GM12875 (cell line): ENCODE measurements around the gene HSPBP1.

Experiments used
- H3K4me3 ChIP-seq: one replicate; pipeline ENCODE4 v1.5.1; 2011; ENCODE audit warnings: low read depth, low read length, control low read depth
- TF ChIP-seq, protein P1 (sequence below): IDR thresholded peaks from 2 replicates; pipeline ENCODE4 v1.5.1; 2011; ENCODE audit warnings: low read depth, mild to moderate bottlenecking, control low read depth, inconsistent platforms, low read length, moderate library complexity, borderline replicate concordance; ENCODE audit not compliant: insufficient read depth

HSPBP1 gene

DNA sequence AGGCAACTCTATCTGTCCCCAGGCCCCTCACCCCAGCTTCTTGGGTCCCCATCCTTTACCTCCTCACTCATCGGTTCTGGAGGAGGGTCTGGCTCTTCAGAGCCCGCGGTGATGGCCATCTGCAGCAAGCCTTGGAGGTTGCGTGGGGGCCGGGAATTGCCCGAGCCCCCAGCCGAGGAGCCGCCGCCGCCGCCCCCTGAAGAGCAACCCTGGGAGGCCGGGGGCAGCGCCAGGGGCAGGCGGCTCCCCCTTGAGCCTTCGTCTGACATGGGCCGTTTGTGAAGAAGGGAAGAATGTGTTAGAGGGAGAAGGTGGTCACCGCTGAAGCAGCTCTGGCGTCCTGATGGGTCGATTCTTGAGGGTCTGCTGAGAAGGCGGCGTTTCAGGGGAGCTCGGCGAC is 570 bp downstream of the HSPBP1 start:
- TF ChIP-seq, protein P1, sequence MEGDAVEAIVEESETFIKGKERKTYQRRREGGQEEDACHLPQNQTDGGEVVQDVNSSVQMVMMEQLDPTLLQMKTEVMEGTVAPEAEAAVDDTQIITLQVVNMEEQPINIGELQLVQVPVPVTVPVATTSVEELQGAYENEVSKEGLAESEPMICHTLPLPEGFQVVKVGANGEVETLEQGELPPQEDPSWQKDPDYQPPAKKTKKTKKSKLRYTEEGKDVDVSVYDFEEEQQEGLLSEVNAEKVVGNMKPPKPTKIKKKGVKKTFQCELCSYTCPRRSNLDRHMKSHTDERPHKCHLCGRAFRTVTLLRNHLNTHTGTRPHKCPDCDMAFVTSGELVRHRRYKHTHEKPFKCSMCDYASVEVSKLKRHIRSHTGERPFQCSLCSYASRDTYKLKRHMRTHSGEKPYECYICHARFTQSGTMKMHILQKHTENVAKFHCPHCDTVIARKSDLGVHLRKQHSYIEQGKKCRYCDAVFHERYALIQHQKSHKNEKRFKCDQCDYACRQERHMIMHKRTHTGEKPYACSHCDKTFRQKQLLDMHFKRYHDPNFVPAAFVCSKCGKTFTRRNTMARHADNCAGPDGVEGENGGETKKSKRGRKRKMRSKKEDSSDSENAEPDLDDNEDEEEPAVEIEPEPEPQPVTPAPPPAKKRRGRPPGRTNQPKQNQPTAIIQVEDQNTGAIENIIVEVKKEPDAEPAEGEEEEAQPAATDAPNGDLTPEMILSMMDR: no peak
- peak overlapping the region; percentile 58 for H3K4me3 ChIP-seq

DNA sequence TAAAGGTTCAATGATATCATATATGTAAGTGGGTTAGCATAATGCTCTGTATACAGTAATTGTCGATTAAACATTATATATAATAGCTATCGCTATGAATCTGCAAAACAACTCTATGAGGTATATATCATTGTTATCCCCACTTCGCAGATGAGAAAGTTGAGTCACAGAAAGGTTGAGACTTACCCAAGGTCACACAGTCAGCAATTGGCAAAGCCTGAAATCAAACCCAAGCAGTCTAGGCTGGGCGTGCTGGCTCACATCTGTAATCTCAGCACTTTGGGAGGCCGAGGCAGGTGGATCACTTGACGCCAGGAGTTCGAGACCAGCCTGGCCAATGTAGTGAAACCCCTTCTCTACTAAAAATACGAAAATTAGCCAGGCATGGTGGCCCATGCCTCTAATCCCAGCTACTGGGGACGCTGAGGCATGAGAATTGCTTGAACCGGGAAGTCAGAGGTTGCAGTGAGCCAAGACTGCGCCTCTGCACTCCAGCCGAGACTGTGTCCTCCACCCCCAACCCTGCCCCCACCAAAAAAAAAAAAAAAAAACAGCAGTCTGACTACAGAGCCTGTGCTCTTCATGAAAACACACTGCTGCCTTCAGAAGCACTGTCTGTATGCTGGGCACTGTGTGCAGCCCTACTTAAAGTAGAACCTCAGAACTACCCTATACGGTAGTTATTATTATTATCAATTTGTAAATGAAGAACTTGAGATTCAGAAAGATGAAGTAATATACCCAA is 1.3 kb downstream of the HSPBP1 start:
- H3K4me3 ChIP-seq: no peak overlapping the region
- TF ChIP-seq, protein P1: no peak

DNA sequence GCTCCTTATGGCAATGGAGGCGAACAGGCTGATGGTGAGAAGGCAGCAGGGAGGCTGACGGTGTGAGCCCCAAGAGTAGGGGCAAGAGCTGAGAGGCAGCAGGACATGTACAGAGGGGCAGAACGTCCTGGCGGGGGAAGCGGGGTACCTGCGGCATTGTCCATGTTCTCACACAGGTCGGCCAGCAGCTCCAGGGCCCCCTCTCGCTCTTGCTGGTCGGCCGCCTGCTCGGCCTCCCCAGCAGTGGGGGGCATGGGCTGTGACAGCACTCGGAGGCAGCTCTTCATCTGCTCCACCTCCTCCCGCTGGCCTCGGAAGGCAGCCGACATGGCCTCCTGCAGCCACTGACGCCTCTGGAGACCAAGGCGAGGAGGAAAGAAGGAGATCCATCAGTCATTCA is 2.4 kb downstream of the HSPBP1 start:
- no peak overlapping the region for H3K4me3 ChIP-seq
- TF ChIP-seq, protein P1: no peak

DNA sequence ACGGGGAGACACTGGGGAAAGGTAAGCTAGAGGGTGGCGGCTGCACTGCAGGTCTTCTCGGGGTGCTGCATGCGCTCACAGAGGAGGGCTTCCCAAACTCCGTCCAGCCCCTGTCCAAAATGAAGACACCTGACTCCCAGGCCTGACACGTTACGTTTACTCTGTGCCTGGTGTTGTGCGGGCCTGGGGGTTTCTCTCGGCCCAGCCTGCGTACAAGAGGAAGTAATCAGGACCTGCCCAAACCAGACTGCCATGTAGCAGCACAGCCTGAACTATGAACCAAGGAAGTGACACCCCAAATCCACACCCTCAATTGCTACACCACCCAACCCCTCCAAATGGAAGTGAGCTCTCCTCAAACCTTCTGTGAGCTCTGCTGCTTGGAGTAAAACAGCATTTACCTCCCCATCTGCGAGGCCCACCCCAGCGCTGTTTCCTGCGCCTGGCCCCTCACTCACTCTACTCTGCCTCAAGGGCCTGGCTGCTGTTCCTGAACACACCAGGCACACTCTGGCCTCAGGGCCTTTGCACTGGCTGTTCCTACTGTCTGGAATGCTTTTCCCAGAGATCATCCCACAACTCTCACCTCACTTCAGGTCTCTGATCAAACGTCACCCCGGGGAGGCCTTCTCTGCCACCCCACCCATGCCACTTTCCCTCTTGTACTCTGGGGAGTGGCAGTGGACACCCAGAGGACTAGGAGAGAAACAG is 3.0 kb downstream of the HSPBP1 start:
- TF ChIP-seq, protein P1: no peak
- peak overlapping the region; percentile 10 for H3K4me3 ChIP-seq

DNA sequence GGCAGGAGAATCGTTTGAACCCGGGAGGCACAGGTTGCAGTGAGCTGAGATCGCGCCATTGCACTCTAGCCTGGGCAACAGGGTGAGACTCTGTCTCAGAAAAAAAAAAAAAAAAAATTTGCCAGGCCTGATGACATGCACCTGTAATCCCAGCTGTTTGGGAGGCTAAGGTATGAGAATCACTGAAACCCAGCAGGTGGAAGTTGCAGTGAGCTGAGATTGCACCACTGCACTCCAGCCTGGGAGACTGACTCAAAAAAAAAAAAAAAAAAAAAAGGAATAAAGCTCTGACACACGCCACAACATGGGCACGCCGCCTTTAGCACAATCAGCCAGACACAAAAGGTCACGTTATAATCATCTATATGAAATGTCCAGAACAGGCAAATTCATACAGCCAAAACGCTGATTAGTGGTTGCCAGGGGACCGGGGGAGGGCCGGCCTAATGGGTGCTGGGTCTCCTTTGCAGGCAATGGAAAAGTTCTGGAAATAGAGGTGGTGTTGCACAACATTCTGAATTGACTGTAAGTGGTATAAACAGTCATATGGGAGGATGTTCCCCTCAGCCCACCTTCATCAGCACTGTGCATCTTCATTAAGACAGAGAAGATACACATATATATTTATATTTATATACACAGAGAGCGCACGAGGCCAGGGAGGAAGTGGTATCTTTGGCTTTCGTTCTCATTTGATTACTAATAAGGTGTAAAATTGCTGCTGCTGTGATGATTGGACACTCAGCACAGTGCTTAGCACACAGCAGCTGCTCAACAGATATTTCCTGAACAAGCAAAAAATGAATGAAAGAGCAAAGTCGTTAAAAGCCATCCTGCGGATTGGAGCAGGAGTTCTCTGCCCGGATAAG is 3.8 kb downstream of the HSPBP1 start:
- no peak overlapping the region for H3K4me3 ChIP-seq
- TF ChIP-seq, protein P1: no peak

DNA sequence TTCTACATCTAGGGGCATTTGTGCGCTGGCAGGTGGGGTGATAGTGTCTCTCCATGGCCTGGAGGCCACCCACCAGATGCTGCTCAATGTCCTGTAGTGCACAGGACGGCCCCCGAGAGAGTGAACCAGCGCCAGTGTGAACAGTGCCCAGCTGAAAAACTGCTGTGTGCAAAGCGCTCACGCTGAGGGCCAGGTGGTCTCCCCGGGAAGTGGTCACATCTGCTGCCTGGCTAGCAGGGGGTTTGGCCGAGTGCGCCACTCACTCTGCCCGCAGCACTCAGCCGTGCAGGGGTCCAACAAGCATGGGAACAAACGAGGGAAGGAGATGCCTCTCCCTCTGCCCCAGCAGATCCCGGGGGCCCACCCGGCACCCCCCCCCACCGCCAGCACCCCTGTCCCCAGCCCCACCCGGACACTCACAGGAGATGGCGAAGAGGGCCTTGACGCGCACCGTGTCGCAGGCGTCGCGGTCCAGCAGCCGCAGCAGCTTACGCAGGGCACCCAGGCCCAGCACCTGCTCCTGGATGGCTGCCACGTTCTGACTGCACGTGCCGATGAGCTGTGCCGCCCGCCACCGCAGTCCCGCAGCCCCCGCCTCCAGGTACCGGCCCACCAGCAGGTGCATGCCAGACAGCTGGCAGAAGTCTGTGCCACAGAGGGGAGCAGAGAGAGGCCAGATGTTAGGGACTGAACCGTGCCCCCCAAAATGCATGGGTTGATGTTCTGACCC is 5.8 kb downstream of the HSPBP1 start:
- H3K4me3 ChIP-seq: no peak overlapping the region
- TF ChIP-seq, protein P1: no peak
